ENCODE data around the gene ATP1A4.
"Not testable (repeated sequence)": the region's sequence is repeated elsewhere in the genome, so short reads cannot be mapped to it uniquely, and the experiment has no call there.

The ATP1A4 gene

DNA sequence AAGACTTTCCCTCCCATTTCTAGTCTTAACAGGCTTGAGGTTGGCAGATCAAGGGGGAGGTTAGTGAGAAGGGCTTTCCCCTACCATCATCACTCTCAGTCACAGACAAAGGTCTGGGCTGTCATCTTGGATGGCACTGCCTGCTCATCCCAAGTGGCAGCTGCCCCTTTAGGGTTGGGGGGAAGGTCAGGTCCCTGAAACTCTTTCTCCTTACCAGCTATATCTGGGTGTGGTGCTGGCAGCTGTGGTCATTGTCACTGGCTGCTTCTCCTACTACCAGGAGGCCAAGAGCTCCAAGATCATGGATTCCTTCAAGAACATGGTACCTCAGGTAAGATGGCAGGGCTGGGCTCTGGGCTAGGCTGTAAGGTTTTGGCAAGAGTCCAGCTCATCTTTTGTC, 27.7 kb upstream of the ATP1A4 start:
- DNase-seq (ENCODE audit: low read depth in 2 of 3, low spot score in 1 of 3): no peak

DNA sequence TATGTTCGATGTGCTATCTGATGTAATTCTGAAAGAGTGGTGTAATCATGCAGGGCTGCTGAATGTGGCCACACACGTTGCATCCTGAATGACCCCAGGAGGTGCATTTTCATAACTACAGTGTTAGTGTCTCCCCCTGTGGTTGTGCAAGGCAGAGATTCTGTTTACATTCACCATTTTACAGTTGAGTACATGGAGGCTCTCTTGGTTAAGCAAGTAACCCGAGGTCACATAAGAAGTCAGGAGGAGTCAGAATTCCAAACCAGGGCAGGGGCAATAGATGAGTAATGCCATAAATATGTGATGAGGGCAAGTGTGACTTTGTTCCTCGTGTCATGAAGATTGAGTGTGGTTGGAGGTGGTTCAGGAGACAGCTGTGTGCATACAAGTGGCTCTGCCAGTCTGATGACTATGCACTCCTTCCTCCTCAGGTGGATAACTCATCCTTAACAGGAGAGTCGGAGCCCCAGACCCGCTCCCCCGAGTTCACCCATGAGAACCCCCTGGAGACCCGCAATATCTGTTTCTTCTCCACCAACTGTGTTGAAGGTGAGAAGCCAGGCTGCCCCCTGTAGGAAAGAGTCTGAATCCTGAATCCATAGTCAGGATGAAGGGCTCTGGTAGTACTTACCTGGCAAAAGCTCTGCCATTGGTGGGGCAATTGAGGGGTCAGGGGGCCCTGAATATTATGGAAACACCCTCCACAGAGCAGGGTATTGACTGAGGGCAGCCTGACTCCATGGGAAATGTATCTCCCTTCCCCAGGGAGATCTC, 26.5 kb upstream of the ATP1A4 start:
- no peak for DNase-seq (ENCODE audit: low read depth in 2 of 3, low spot score in 1 of 3)

DNA sequence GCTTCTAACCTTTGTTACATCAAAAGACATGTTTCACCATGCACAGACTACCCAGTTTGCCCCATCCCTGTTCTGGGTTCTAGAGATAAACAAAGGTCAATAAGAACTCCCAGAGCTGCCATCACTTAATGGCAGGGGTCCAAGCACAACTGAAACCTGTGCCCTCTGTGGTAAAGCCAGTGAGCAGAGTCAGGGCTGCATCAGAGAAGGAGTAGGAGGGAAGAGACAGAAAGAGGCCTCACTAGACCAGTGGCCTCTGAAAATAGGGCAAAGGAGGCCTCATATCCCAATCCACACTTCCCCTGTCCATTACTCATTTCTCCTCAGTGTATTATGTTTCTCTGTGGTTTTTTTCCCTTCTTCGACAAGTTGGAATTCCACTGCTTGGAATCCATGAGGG, 25.7 kb upstream of the ATP1A4 start:
- no peak for DNase-seq (ENCODE audit: low read depth in 2 of 3, low spot score in 1 of 3)

DNA sequence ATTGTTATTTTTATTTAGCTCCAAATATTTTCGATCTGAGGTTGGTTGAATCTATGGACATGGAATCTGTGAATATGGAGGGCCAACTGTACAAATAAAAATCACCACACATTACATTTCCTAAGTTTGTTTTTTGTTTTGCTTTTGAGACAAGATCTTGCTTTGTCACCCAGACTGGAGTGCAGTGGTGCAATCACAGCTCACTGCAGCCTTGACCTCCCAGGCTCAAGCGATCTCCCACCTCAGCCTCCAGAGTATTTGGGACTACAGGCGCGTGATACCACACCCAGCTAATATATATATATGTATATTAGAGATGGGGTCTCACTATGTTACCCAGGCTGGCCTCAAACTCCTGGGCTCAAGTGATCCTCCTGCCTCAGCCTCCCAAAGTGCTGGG, 25.1 kb upstream of the ATP1A4 start:
- DNase-seq (ENCODE audit: low read depth in 2 of 3, low spot score in 1 of 3): not testable (repeated sequence)

DNA sequence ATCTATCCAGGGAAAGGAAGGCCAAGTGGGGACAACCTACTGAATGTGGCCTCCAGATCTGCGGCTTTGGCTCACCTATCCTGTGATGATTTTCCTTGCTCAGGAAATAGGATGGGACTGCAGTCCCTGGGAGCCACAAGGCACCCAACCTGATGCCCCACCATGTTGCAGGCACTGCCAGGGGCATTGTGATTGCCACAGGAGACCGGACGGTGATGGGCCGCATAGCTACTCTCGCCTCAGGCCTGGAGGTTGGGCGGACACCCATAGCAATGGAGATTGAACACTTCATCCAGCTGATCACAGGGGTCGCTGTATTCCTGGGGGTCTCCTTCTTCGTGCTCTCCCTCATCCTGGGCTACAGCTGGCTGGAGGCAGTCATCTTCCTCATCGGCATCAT, 24.0 kb upstream of the ATP1A4 start:
- DNase-seq (ENCODE audit: low read depth in 2 of 3, low spot score in 1 of 3): no peak

DNA sequence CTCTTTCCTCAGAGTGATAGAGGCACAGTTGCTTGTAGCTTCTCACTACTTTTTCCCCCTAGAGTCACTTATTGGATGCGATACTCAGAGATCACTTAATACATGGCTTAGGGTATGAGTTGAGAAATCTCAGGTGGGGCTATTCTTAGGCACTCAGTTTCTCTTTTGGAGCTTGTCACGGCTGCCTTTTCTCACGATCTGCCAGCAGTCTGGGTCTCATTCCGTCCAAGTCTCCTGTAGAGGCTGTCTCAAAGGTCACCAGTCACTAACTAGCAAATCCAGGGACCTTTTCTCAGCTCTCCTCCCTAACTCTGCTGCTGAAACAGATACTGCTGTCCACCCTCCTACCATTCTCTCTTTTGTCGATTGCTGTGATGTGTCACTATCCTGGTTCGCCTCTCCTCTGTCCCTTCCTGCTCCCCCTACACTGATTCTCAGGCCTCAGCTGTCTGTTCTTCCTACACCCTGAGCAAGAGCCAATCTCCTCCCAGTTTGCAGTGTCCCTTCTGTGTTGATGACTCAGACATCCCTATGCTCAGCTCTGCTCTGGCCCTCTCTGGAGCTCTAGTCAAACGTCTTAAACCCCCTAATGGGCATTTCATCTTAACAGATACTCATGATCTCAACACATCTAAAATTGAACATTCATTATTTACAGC, 23.4 kb upstream of the ATP1A4 start:
- no peak for DNase-seq (ENCODE audit: low read depth in 2 of 3, low spot score in 1 of 3)

DNA sequence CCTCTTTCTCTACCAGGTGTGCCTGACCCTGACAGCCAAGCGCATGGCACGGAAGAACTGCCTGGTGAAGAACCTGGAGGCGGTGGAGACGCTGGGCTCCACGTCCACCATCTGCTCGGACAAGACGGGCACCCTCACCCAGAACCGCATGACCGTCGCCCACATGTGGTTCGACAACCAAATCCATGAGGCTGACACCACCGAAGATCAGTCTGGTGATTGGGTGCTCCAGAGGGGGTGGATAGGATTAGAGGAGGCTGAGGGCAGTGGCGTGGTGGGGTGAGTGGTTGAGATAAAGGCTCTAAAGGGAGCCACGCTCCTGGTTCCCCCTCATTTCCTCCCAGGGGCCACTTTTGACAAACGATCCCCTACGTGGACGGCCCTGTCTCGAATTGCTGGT, 22.8 kb upstream of the ATP1A4 start:
- DNase-seq (ENCODE audit: low read depth in 2 of 3, low spot score in 1 of 3): no peak

DNA sequence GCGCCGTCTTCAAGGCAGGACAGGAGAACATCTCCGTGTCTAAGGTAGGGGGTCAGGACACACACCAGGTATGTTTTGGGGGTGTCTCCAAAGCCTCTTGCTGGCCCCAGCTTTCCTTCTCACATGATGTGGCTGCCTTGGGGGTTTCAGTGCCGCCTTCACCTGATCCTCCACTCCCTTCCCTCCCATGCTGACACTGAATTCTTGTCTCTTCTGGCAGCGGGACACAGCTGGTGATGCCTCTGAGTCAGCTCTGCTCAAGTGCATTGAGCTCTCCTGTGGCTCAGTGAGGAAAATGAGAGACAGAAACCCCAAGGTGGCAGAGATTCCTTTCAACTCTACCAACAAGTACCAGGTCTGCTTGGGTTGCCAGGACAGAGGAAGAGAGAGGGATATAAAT, 22.4 kb upstream of the ATP1A4 start:
- DNase-seq (ENCODE audit: low read depth in 2 of 3, low spot score in 1 of 3): no peak

DNA sequence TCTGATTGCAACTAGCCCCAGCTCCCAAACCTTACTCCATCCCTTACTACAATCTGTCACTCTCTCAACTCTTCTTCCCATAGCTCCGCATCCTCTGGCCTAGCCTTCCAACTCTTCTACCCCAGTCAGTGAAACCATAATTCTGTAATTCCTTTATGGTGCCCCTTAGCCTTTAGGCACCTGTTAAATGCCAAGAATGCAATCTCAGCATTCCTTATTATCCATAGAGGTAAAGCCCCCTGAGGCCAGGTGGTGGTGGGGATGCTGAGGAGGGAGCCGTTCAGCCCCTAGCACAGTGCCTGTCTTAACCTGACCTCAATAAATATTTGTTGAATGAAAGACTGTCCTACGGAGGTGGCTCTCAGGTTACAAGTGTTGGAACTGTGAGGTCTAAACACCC, 21.8 kb upstream of the ATP1A4 start:
- no peak for DNase-seq (ENCODE audit: low read depth in 2 of 3, low spot score in 1 of 3)

DNA sequence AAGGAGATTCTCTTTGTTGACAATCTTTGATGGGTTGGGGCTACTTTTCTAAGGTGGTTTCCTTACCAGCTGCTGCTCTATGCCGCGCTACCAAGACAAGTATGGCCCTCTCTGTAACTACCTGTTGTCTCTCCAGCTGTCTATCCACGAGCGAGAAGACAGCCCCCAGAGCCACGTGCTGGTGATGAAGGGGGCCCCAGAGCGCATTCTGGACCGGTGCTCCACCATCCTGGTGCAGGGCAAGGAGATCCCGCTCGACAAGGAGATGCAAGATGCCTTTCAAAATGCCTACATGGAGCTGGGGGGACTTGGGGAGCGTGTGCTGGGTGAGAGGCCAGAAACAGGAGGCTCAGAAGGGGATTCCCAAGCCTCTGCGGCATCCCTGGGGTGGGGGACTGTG, 21.4 kb upstream of the ATP1A4 start:
- DNase-seq (ENCODE audit: low read depth in 2 of 3, low spot score in 1 of 3): no peak

DNA sequence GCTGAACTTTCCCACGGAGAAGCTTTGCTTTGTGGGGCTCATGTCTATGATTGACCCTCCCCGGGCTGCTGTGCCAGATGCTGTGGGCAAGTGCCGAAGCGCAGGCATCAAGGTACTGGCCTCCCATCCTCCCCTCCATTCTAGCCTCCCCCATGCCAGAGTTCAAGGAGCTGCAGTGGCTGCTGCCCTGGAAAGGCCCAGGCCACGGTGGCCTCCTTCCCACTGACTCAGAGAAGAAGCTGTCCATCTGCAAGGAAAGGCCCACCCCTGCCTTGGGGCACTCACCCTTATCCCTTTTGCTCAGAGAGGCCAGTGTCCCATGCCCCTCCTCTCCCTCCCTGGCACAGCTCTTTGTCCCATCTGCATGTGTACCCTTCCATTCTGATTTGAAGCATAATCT, 20.9 kb upstream of the ATP1A4 start:
- no peak for DNase-seq (ENCODE audit: low read depth in 2 of 3, low spot score in 1 of 3)

DNA sequence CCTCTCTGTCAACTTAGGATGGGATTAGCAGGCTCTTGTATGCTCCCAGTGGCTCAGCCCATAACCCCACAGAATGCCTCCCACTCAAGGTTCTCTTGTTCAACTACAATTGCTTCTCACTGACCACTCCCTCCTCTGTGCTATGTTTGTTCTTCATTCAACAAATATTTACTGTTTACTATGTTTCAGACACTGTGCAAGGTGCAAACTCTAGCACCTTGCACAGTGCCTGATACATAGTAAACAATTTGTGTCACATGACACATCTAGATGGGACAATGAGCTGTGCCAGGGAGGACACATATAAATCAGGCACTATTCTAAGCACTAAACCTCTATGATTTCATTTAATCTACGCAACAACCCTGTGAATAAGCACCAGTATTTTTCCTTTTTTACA, 20.5 kb upstream of the ATP1A4 start:
- no peak for DNase-seq (ENCODE audit: low read depth in 2 of 3, low spot score in 1 of 3)

DNA sequence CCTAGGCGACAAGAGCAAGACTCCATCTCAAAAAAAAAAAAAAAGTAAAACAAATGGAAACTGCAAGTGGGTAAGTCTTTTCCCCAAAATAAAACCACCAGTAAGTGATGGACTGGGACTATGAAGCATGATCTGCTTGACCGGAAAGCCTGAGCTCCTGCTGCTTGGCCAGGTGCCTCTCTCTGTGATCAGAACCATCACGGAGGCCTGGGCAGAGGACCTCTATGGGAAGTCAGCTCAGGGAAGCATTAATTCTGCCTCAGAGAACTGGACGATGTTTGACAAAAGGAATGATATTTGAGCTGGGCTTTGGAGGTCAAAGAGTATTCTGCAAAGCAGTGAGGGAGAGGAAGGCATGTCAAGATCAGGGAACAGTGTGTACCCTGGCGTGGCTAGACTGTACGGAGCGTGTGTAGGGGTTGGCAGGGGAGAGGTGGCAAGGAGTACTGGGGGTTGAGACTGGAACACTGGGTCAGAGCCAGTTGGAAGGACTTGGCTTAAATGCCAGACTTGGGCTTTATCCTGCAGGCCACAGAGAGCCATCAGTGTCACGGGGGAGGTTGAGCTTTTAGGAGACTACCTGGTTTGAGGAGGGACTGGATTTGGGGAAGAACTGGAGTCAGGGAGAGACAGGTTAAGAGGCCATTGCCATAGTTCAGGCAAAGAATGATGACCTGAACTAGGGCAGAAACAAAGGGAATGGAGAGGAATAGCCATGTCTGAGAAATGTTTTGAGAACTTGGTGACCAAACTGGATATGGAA, 19.4 kb upstream of the ATP1A4 start:
- no peak for DNase-seq (ENCODE audit: low read depth in 2 of 3, low spot score in 1 of 3)

DNA sequence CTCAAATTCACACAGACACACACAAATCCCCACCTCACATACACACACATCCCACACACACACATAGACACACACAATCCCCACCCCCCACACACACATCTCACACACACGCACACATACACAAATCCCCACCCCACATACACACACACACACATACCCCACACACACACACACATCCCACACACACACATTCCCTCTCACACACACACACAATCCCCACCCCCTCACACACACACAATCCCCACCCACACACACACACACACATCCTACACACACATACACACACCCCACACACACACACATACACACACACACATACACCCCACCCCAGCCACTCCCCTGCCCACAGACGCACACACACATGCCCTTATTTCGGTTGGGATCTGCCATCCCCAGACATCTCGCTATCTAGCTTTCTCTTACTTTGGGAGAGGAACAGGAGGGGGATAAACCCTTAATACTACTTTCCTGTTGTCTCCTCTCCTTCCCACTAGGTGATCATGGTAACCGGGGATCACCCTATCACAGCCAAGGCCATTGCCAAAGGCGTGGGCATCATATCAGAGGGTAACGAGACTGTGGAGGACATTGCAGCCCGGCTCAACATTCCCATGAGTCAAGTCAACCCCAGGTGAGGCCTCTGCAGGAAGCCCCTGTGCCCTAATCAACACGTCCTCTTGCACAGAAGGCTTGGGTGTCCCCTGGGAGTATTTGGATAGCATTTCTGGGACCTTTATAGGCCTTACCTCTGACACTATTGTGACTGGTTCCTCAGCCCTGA, 17.2 kb upstream of the ATP1A4 start:
- no peak for DNase-seq (ENCODE audit: low read depth in 2 of 3, low spot score in 1 of 3)

DNA sequence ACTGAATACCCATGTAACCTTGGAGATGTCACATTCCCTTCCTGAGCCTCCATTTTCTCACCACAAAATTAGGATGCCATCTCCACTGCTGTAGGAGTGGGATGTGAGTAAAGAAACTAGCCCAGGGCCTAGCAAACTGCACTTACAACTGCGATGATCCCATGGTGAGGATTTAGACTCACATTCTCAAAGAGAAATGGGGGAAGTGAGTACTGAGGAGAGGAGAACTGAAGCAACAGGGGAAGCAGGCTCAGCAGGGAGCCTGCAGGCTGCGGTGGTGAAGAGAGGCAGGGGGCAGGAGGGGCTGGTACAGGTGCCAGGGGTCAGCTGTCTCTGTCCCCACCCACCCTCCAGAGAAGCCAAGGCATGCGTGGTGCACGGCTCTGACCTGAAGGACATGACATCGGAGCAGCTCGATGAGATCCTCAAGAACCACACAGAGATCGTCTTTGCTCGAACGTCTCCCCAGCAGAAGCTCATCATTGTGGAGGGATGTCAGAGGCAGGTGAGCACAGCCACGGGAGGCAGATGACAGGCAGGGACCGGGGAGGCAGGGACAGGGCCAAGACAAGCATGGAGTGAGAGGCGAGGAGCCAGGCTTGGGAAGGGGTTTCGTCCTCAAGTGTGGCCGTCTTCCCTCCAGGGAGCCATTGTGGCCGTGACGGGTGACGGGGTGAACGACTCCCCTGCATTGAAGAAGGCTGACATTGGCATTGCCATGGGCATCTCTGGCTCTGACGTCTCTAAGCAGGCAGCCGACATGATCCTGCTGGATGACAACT, 16.4 kb upstream of the ATP1A4 start:
- DNase-seq (ENCODE audit: low read depth in 2 of 3, low spot score in 1 of 3): no peak

DNA sequence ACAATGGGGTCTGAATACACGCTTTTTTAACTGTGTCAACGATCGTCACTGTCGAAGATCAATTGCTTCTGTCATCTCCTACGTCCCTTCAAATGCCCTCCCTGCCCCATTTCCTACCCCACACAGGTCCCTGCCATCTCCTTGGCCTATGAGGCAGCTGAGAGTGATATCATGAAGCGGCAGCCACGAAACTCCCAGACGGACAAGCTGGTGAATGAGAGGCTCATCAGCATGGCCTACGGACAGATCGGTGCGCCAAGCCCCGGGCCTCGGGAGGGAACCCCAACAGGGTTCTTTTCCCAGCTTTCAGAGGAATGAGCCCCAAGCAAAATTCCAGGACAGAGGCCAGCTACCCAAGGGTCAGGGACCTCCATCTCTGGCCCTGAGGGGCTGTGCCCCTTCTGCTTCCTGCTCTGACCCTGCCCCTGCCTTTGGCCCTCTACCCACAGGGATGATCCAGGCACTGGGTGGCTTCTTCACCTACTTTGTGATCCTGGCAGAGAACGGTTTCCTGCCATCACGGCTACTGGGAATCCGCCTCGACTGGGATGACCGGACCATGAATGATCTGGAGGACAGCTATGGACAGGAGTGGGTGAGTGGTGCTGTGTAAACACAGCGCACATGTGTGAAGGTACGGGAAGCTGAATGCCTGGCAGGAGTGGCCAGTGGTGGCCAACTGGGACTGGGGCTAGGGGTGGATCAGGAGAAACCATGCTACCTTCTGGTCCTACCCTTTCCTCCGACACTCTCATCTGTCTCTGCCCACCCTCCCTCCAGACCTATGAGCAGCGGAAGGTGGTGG, 15.1 kb upstream of the ATP1A4 start:
- no peak for DNase-seq (ENCODE audit: low read depth in 2 of 3, low spot score in 1 of 3)

DNA sequence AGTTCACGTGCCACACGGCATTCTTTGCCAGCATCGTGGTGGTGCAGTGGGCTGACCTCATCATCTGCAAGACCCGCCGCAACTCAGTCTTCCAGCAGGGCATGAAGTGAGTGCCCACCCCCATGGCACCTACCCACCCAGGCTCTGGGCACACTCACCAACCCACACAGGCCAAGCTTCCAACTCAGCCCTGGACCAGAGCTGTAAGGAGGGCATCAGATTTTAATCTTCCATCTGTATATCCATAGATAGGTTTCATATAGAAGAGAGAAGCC, 14.5 kb upstream of the ATP1A4 start:
- no peak for DNase-seq (ENCODE audit: low read depth in 2 of 3, low spot score in 1 of 3)

DNA sequence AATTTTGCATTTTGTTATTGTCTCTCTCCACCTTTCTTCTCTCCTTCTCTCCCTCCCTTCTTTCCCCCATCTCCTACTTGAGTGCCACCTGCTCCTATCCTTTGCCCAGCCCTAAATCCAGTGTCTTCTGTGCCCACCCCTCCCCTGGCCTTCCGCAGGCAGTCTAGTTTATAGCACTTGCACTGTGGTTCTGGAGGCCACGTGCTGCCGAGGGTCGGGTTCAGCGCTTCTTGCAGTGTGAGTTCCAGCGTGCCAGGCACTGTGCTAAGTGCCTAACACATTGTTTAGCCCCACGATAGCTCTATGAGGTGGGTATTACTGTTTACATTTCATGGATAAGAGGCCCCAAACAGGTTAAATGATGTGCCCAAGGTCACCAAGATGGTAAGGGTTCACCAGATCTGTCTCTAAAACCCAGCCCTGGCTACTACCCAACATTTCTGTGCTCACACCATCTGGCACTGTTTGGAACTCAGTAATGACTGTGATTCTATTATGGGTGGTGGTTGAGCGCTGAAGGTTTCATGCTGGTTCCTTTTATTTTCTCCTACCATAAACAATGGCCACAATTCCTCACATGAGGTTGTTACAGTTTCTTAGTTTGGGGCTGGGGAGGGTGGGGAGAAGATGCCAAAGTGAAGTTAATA, 14.1 kb upstream of the ATP1A4 start:
- no peak for DNase-seq (ENCODE audit: low read depth in 2 of 3, low spot score in 1 of 3)

DNA sequence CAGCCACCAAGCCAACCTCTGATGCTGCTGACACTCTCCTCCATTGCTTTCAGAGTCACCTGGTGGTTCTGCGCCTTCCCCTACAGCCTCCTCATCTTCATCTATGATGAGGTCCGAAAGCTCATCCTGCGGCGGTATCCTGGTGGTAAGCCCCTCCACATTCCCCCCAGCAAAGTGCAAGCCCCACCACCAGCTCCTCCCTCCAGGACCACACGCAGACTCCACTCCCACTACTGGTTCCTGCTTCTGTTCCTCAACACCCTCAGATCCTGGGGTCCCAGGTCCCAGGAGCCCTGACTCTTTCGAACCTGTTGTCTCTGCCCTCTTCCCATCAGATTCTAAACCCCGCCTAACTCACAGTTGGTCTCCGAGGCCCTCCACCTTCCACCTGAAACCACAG, 11.6 kb upstream of the ATP1A4 start:
- no peak for DNase-seq (ENCODE audit: low read depth in 2 of 3, low spot score in 1 of 3)

DNA sequence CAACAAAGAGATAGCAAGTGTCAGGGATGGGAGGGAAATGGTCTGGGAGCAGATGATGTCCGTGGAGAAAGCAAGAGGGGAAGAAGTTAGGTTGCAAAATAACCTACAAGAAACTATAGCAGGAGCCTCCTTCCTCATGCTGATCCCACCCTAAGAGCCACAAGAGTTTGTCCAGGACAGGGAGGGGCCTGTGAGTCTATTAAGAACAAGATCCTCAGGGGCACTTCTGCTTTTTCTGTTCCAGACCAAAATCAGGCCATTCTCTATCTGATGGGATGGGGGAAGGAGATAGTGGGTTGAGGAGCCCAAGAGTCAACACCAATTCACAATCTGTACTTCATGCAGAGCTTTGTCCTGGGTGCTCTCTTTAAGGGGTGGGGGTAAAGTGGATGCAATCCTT, 7.7 kb upstream of the ATP1A4 start:
- no peak for DNase-seq (ENCODE audit: low read depth in 2 of 3, low spot score in 1 of 3)
